Breast epithelium (tissue), 4 donors: Measurements from ENCODE around the gene SLC16A7. TPM values are rescaled to one million over a fixed set of nuclear protein-coding genes. Genes with fewer than 3 reads are reported as not detected.
A peak's percentile ranks its signal among the peaks of the same experiment; 100 is the strongest.

Experiments used
- DNase-seq, 2 donors: peaks; one replicate each; pipeline ENCODE4 v3.0.0-alpha.2; 2019; ENCODE audit warnings: low spot score in 2 of 2
- H3K27ac ChIP-seq, 2 donors: fragments of 200-600 bp; sonication (generic) in 1 of 2; one replicate each; pipeline ENCODE4 v1.5.1; 2016 to 2019; ENCODE audit warnings: mild to moderate bottlenecking in 1 of 2
- H3K27me3 ChIP-seq, 2 donors: fragments of 200-600 bp; sonication (generic) in 1 of 2; one replicate each; pipeline versions ENCODE4 v1.5.1 to v1.6.0; 2017 to 2019; ENCODE audit warnings: control low read depth in 1 of 2, mild to moderate bottlenecking in 1 of 2
- H3K36me3 ChIP-seq: fragments of 200-600 bp; one replicate; pipeline ENCODE4 v1.5.1; 2019
- H3K4me1 ChIP-seq, 2 donors: fragments of 200-600 bp; sonication (generic); one replicate each; pipeline ENCODE4 v1.5.1; 2016 to 2019; ENCODE audit warnings: control low read depth in 1 of 2
- H3K4me3 ChIP-seq, 3 donors: fragments of 200-600 bp; sonication (generic); 1 replicate in 2 of 3; 2 replicates in 1 of 3; pipeline ENCODE4 v1.5.1; 2016 to 2019; ENCODE audit warnings: mild to moderate bottlenecking in 3 of 3, moderate library complexity in 2 of 3
- H3K9me3 ChIP-seq, 2 donors: fragments of 200-600 bp; sonication (generic) in 1 of 2; one replicate each; pipeline ENCODE4 v1.5.1; 2016 to 2019; ENCODE audit warnings: control low read depth in 1 of 2
- POLR2A ChIP-seq: fragments of 450-650 bp; IDR thresholded peaks from one replicate; pipeline ENCODE4 v1.6.1; 2016; ENCODE audit warnings: antibody characterized with exemption, mild to moderate bottlenecking, moderate library complexity
- POLR2AphosphoS5 ChIP-seq, 3 donors: sonication (generic); formaldehyde crosslinking; IDR thresholded peaks; one replicate each; pipeline ENCODE4 v1.6.1; 2017; ENCODE audit warnings: antibody characterized with exemption in 3 of 3
- intact Hi-C: fragments of 100-400 bp; cut with DNase I; formaldehyde crosslinking; loops from one replicate; pipeline ENCODE4 v1.15.1; 2023; ENCODE audit warnings: low total_unique reads
- total RNA-seq, 3 donors: library from RNA; depleted of rRNA; stranded (reverse); fragments of >200 nt; gene quantifications; one replicate each; pipeline ENCODE4 v1.1.0, GENCODE V29; 2016
- TF ChIP-seq, protein P1 (sequence below), 3 donors: fragments of 450-650 bp; IDR thresholded peaks; one replicate each; pipeline ENCODE4 v1.5.1; 2016 to 2017; ENCODE audit warnings: antibody characterized with exemption in 3 of 3, mild to moderate bottlenecking in 3 of 3, moderate library complexity in 3 of 3

SLC16A7 gene
- total RNA-seq, 3 donors from 2014 or later: 14.5 to 53.4 (median 51.2) TPM

DNA sequence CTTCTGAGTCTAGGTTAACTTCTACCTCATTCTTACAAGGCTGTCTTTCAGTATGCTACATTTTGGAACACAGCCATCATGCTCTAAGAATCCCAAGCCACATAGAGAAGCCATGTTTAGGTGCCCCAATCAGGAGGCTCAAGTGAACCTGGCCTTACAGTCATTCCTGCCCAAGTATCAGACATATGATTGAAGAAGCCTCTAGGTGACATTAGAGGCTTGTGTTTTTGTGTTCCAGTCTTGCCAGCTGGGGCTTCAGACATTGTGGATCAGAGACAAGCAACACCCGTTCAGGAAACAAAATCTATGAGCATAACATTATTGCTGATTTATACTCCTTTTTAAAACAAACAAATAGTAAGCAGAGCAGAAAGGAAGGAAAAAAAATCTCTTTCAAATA lies 8.1 kb upstream of the SLC16A7 start:
- H3K4me1 ChIP-seq: no peaks in the 10 kb centered on the region
- no peak overlapping the region for H3K4me3 ChIP-seq
- no peaks in the 10 kb centered on the region for H3K36me3 ChIP-seq
- no peaks in the 10 kb centered on the region for H3K9me3 ChIP-seq
- no peak overlapping the region for H3K27ac ChIP-seq
- TF ChIP-seq POLR2A: no peak
- TF ChIP-seq, protein P1, sequence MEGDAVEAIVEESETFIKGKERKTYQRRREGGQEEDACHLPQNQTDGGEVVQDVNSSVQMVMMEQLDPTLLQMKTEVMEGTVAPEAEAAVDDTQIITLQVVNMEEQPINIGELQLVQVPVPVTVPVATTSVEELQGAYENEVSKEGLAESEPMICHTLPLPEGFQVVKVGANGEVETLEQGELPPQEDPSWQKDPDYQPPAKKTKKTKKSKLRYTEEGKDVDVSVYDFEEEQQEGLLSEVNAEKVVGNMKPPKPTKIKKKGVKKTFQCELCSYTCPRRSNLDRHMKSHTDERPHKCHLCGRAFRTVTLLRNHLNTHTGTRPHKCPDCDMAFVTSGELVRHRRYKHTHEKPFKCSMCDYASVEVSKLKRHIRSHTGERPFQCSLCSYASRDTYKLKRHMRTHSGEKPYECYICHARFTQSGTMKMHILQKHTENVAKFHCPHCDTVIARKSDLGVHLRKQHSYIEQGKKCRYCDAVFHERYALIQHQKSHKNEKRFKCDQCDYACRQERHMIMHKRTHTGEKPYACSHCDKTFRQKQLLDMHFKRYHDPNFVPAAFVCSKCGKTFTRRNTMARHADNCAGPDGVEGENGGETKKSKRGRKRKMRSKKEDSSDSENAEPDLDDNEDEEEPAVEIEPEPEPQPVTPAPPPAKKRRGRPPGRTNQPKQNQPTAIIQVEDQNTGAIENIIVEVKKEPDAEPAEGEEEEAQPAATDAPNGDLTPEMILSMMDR (IDR thresholded peaks at IDR 0.05): no peak
- no peak for TF ChIP-seq POLR2AphosphoS5 (IDR thresholded peaks at IDR 0.05)
- DNase-seq: no peak
- intact Hi-C loops: no loop called here
- H3K27me3 ChIP-seq: no peaks in the 10 kb centered on the region

DNA sequence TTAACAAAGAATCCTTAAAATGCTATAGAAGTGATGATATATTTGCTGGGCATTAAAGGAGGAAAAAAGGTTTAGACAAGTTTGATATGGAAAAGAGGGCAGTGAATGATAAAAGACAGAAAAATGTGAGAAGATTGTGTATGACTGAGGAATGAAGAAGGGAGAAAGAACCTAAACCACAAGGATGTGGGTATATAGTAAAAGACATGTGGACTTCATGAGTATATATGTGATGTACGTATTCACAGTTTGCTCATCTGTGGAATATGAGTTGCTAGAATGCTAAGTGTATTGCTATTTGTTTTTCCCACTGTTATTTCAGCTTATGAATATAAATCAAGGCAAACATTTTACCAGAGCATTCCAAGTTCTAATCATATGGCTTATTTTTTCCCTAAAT lies 2.1 kb upstream of the SLC16A7 start:
- TF ChIP-seq POLR2AphosphoS5 (IDR thresholded peaks at IDR 0.05) (no peak), POLR2A (no peak)
- TF ChIP-seq, protein P1 (IDR thresholded peaks at IDR 0.05): no peak
- no peaks in the 10 kb centered on the region for H3K27me3 ChIP-seq
- no peaks in the 10 kb centered on the region for H3K36me3 ChIP-seq
- H3K4me1 ChIP-seq: no peaks in the 10 kb centered on the region
- no peaks in the 10 kb centered on the region for H3K9me3 ChIP-seq
- intact Hi-C loops: no loop called here
- no peak overlapping the region for H3K4me3 ChIP-seq
- no peak for DNase-seq
- H3K27ac ChIP-seq: no peak overlapping the region

DNA sequence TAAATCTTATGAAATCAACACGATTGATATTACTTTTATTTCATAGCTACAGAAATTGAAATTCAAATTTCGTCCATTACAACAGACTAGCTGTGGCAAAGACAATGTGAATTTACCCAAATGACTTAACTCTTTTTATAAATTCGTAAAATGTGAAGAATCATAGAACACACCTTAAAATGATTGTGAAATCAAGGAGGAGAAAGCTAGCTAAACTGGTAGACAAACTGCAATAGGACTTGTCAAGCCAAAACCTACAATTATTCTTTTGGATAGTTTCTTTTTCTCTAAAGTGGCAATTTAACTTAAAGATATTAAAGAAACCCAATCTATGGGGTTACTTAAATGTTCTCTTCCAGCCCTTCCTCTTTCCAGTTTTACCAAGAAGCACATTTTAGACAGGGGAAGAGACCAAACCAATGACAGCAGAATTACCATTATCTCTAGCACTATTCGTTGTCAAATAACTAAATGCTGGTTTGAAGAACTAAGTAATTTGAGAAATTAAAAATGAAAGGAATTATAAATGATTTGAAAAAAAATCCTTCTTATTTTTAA lies 807 bp upstream of the SLC16A7 start:
- Histone ChIP-seq H3K4me3 (peak overlapping the region; percentile 71 to 83 (median 78)), H3K27me3 (no peaks in the 10 kb centered on the region), H3K9me3 (no peaks in the 10 kb centered on the region), H3K27ac (peak overlapping the region; percentile 92 to 98), H3K4me1 (no peaks in the 10 kb centered on the region), H3K36me3 (no peaks in the 10 kb centered on the region)
- DNase-seq: no peak
- intact Hi-C loops: no loop called here
- TF ChIP-seq POLR2AphosphoS5 (IDR thresholded peaks at IDR 0.05) (no peak), POLR2A (no peak)
- TF ChIP-seq, protein P1 (IDR thresholded peaks at IDR 0.05): no peak

- Histone ChIP-seq H3K9me3 (no peaks in the 10 kb centered on the region), H3K4me1 (no peaks in the 10 kb centered on the region), H3K27ac (peak overlapping the region; percentile 92 to 98), H3K4me3 (peak overlapping the region; percentile 71 to 83 (median 78)), H3K27me3 (no peaks in the 10 kb centered on the region), H3K36me3 (no peaks in the 10 kb centered on the region)
- intact Hi-C loops: no loop called here
- TF ChIP-seq, protein P1 (IDR thresholded peaks at IDR 0.05): no peak
- TF ChIP-seq POLR2AphosphoS5 (IDR thresholded peaks at IDR 0.05) (no peak), POLR2A (no peak)
- DNase-seq: no peak
Measured at GRCh38 chr12:59595565-59595882, 305 bp upstream of the SLC16A7 start.

DNA sequence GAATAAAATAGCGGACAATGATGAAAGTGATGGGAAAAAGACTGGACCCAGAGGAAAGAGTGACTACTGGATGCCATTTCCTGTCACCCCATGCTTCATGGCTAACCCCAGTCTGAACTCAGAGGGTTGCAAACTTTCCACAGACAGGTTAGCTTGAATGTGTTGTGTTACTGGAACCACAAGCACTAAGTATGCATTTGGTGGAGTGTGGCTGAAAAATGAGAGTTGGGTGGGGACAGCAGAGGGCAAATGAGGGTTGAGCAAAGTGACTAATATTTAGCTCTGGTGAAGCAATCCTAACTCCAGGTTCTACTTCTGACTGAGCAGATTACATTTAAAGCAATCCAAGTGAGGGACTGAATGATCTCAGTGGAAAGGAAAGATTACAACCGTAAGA lies 1.6 kb downstream of the SLC16A7 start:
- Histone ChIP-seq H3K27ac (peak overlapping the region; percentile 92 to 98), H3K9me3 (no peaks in the 10 kb centered on the region), H3K4me1 (no peaks in the 10 kb centered on the region), H3K36me3 (no peaks in the 10 kb centered on the region), H3K27me3 (no peaks in the 10 kb centered on the region), H3K4me3 (peak overlapping the region; percentile 71 to 83 (median 78))
- intact Hi-C loops: no loop called here
- peak in 1 of 2 donors; percentile 42 for DNase-seq
- TF ChIP-seq, protein P1 (IDR thresholded peaks at IDR 0.05): peak in 1 of 3 donors; percentile 16
- TF ChIP-seq POLR2A: no peak
- TF ChIP-seq POLR2AphosphoS5 (IDR thresholded peaks at IDR 0.05): peak; percentile 26 to 67 (median 66)
